HG03103 (cell line): ENCODE data around the gene FAM217B.

Source experiments
- ATAC-seq: cut with Tn5 transposase; IDR thresholded peaks from one replicate; pipeline ENCODE4 v1.9.1; 2021; ENCODE audit warnings: low read depth; ENCODE audit not compliant: unreplicated experiment

FAM217B gene

GRCh38 chr20:59971428-59971827 is 31.2 kb downstream of the FAM217B start:
- ATAC-seq, result no peak

GRCh38 chr20:59972037-59972801 is 32.0 kb downstream of the FAM217B start:
- no peak for ATAC-seq

- ATAC-seq, result no peak
Measured at GRCh38 chr20:59976156-59976782, 36.1 kb downstream of the FAM217B start.

- no peak for ATAC-seq
Measured at GRCh38 chr20:59977086-59977485, 36.9 kb downstream of the FAM217B start.

DNA sequence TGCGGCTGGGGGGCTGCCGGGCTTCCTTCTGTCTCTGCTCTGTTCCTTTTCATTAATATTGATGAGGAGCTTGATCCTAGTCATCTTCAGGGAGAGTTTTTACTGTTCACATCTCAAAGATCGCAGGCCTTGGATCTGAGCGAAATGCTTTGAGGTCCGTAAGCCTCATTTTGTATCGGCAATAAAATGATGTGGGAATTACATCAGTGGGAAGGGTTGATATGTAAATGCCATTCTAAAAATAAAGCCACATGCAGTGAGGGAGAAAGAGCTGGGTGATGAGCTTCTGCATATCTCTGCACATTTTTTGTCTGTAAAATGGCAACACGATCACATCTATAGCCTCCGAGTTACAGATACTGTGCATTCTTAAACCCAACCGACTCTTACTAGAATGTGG is 42.9 kb downstream of the FAM217B start:
- no peak for ATAC-seq

DNA sequence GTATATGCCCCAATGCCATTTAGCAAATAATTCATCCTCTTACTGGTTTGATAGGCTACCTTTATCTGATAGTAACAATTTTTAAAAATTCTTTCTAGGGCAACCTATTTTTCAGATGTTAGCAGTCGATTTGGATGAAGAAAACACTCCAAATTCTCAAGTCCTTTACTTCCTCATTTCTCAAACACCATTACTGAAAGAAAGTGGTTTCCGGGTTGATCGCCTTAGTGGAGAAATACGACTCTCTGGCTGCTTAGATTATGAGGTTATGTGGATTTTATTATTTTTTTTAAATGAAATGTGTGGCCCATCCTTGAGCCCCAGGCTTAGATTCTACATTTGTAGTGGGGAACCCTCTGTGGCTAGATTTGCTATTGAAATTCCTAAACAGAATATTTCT is 44.4 kb downstream of the FAM217B start:
- no peak for ATAC-seq

DNA sequence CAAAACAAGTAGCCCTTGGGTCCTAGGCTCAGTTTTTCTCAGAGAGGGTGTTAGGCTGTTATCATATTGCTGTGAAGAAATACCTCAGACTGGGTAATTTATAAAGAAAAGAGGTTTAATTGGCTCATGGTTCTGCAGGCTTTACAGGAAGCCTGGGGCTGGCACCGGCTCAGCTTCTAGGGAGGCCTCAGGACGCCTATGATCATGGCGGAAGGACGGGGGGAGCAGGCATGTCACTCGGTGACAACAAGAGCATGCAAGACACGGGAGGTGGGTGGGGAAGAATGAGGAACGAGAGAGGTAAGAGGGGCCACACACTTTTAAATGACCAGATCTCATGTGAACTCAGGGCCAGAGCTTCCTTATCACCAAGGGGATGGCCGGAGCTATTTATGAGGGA is 45.0 kb downstream of the FAM217B start:
- ATAC-seq, result no peak

DNA sequence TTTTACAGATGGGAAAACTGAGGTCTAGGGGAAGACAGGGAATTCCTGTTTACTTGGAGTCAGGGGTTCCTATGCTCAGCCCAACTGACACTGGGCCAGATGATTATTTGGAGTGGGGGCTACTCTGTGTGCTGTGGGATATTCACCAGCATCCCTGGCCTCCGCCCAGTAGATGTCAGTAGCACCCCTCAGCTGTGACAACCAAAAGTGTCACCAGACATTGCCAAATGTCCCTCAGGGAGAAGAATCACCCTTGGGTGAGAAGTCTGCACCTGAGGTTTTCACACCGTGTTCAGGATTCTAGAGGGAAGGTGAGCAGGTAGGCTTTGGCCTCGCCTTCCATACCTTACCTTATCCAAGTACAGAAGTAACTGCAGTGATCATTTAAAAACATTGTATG is 45.7 kb downstream of the FAM217B start:
- ATAC-seq, result no peak

- ATAC-seq, result no peak
Measured at GRCh38 chr20:59987135-59987534, 46.9 kb downstream of the FAM217B start.

- ATAC-seq, result no peak
Measured at GRCh38 chr20:59988141-59988540, 48.0 kb downstream of the FAM217B start.

- no peak for ATAC-seq
Measured at GRCh38 chr20:59992526-59993084, 52.4 kb downstream of the FAM217B start.

GRCh38 chr20:59993736-59994430 is 53.7 kb downstream of the FAM217B start:
- no peak for ATAC-seq

DNA sequence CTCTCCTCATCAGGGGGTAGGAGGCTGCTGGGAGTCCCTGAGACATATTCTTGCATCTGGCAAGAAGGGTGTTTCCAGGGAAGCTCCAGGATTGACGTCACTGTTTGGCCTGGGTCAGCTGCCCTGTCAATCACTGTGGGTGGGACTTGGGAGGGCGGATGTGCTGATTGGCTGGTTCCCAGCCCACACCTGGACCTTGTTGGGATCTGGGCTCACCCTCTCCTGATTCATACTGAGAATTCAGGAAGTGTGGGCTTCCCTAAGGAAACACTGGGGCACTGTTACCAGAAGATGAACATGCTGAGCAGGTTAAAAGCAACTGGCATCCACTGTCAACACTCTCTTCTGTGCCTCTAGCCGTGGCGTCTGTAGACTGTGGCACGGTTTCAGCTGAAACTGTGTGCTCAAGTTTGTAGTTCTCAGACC is 54.5 kb downstream of the FAM217B start:
- no peak for ATAC-seq

DNA sequence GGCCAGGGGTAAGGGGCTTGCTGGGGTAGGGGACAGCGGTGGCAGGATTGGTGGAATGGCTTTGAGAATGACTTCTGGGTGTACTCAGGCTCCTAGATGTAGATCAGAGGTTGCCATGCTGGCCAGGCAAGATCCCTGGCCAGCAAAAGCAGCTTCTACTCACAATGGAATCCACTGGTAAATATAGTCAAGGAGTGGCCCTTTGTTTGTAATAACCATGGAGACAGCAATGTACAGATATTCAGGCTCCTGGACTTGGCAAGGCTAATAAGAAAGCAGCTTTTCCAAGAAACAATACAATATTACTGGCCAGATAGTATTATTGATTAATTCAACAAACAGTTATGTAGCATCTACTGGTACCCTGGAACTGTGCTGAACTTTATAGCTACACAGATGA is 55.9 kb downstream of the FAM217B start:
- no peak for ATAC-seq

- no peak for ATAC-seq
Measured at GRCh38 chr20:59997896-59998295, 57.7 kb downstream of the FAM217B start.
